HG03103 (cell line): ENCODE results near the gene CEMP1.

Source experiments
- ATAC-seq: cut with Tn5 transposase; IDR thresholded peaks from one replicate; pipeline ENCODE4 v1.9.1; 2021; ENCODE audit warnings: low read depth; ENCODE audit not compliant: unreplicated experiment

Gene CEMP1

DNA sequence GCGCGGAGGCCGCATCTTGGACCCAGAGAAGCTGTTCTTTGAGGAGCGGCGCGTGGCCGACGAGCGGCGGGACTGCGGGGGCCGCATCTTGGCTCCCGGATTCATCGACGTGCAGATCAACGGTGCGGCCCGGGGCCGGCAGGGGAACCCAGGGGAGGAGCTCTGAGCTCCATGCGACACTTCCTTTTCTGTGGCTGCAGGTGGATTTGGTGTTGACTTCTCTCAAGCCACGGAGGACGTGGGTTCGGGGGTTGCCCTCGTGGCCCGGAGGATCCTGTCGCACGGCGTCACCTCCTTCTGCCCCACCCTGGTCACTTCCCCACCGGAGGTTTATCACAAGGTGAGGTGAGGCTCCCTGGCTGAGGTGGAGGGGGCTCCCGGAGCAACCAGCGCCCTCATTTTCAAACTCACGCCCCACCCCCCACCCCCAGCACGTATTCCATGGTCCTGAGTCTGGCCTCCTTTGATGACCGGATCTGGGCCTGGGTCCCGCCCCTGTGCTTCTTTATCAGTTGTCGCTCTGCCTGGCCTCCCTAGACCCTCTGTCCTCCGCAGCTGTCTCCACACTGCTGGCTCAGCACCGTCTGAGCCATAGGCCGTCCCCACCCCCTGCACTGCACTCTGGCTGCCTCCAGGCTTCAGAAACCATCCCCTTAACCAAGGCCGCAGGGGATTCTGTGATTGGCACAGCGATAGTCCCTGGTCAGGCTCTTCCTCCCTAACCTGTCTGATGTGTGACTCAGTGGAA, 10.2 kb downstream of the CEMP1 start:
- ATAC-seq = no peak

DNA sequence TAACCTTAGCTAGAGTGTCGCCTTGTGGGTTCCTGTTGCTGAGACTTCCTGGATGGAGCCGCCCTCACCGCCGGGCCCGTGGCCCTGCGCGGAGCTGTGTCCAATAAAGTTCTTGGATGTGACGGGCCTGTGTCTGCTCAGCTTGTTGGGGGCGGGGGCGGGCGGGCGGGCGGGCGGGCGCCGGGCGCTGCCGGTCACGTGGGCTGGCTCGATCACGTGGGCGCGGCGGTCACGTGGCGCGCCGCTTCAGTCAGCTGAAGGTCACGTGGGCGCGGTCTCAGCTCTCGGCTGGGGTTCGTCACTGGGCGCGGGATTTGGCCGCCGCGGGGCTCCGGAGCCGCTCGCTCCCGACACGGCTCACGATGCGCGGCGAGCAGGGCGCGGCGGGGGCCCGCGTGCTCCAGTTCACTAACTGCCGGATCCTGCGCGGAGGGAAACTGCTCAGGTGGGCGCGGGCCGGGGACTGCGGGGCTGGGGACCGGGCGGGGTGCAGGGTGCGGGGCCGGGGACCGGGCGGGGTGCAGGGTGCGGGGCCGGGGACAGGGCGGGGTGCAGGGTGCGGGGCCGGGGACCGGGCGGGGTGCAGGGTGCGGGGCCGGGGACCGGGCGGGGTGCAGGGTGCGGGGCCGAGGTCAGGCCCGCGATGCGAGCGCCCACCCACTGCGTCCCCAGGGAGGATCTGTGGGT, 11.0 kb downstream of the CEMP1 start, which contains the start of gene AMDHD2:
Gene AMDHD2 (plus strand): TSS at position 275 of the 687 bp plus-strand sequence. CDS start 88 bp downstream, at position 363.
- peak; percentile 43 for ATAC-seq

DNA sequence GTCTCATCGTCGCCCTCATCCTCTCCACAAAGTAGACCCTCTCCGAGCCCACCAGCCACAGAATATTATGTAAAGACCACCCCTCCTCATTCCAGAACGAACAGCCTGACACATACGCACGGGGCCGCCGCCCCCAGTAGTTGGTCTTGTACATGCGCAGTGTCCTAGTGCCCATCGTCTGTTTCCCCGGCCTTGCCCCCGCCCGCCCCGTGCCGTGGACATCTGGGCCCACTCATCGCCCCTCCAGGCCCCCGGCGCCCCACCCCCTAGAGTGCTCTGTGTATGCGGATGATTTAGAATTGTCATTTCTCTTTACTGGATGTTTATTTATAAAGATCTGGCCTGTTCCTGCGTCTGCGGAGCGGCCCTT, 11.5 kb downstream of the CEMP1 start:
- ATAC-seq = no peak

DNA sequence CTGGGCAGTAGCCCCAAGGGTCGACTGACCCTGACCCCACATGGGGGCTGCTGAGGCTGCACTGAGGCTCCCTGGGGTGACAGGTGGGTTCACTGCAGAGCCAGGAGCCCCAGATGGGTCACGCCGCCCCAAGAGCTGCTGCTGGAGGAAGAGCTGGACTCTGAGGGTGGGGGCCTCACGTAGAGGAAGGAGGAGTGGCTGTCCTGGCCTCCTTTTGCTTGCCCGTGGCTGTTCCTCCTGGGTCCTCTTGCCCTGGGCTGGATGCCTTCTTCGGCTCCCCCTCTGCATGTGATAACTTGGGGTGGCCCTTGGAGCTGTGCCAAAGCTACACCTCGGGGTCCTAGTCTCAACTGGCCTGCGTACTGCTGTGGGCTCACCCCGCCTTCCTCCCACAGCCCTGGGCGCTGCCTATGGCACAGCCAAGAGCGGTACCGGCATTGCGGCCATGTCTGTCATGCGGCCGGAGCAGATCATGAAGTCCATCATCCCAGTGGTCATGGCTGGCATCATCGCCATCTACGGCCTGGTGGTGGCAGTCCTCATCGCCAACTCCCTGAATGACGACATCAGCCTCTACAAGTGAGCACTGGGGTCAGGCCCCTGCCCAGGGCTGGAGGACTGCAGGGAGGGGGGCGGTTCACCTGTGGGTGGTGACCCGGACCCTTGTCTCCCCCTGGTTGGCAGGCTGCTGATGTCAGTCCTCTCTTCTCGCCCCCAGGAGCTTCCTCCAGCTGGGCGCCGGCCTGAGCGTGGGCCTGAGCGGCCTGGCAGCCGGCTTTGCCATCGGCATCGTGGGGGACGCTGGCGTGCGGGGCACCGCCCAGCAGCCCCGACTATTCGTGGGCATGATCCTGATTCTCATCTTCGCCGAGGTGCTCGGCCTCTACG, 12.1 kb downstream of the CEMP1 start:
- no peak for ATAC-seq

DNA sequence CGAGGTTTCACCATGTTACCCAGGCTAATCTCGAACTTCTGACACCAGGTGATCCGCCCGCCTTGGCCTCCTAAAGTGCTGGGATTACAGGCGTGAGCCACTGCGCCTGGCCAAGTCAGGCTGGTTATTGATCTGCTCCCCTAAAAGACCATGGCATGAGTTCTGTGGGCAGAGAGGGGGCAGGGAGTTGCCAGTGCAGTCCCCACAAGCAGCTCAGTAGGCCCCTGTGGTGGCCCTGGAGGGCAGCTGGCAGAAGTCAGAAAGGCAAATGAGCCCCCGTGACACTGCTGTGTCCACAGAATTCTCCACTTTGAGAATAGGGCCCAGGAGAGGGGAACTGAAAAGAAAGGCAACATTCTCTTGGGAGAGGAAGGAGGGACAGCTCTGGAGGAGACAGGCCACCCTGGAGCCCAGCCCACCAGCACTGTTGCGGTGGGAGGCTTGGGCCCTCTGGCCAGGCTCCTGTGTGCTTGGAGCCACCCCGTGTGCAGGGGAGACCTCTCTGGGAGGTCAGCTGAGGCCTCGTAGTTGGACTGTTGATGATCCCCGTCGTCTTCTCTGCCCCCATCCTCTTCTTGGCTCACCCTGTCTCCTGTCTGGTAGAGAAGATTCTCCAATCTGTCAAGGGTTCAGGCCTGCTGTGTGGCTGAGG, 13.1 kb downstream of the CEMP1 start:
- ATAC-seq = no peak

DNA sequence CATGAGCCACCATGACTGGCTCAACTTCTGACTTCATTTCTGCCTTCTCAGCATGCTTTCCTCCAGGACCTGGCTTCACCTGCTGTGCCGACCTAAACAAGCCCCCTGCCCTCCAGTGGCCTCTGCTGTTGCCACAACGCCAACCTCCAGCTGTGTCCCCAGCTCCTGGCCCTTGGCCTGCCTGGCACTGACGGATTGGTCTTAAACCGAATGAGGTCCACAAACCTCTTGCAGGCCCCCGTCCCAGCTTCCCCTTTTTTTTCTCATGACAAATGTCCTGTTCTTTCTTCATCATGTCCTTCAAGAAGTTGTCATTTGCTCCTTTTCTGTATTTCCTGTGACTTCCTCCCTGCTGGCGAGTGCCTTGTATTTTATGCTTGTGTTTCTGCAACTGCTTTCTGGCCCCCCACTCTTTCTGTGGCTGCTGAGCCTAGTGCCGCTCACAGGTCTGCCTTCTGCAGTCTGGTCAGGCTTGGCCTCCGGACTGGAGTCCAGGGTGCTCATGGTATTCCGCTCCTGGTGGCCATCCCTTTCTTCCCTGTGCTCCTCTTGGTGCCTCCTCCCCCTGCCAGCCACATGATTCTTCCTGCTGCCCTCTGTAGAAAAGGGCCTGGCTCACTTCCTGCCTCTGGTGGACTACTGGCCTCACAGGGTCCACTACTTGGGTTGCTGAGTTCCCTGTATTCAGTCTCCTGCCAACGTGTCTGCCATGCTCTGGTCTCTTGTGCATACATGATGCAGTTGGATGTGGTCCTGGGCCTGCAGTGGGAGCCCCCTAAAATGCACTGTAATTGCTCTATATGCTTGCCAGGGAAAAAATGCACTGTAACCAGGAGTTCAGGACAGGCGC, 14.6 kb downstream of the CEMP1 start:
- ATAC-seq = no peak

DNA sequence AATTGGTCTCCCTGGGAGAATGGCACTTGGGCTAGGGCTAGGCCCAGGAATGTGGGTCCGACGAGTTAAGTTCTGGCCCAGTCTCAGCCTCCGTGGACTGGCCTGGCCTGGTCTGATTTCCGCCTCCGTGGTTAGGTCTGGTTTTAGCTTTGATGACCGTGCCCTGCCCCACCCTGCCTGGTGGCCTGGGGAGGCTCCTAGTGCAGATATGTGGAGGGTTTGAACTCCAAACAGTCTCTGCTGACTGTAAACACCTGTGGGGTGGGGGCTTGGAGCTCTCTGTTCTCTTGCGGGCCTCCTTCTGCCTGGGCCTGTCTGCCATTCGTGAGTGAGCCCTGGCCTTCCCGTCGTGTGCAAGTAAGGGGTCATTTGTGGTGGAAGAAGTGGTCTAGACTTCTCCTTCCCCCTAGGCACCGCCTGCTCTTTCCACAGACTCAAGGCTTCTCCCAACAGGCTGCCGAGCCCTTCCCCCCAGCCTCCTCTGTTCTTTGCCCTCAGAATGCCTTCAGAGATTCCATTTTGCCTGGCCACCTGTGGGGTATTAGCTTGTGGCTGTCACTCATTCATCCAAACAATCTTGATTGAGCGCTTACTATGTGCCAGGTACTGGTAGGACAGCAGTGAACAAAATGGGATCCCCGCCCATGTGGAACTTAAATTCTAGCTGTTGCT, 15.9 kb downstream of the CEMP1 start:
- no peak for ATAC-seq

DNA sequence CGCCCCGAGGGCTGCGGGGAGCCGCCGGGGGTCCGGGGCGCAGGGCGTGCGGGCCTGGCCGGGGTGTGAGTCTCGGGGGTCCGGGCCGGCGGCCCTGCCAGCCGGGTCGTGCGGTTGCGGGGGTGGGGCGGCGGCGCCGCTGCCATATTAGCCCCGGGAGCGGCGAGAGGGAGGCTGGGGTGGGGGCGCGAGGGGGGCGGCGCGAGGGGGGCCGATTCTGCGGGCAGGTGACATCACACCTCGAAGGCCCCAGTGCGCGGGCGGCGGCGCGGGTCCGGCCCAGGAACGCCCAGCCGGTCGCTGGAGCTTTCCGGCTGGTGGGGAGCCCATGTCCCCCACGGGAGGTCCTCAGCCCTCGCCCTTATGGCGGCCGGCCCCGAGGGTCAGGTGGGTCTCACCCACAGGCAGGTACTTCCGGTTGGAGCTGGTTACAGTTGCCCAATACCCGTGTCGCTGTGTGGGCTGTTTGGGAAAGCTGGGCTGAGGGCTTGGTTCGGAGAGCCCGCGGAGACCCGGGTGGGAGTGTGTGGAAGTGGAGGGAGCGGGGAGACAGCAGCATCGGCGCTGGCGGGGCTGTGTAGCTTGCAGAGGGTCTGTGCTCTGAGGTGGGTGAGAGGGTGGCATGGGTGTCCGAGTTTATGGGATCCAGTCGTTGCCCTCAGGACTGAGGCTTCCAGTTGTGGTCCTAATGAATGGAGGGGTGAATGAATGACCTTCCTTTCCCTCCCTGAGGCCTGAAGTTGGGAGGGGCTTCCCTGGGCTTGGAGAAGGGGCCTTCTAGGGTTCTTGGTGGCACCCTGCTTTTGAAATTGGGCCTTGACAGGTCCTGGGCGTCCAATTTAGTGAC, 16.7 kb downstream of the CEMP1 start:
- ATAC-seq = no peak

DNA sequence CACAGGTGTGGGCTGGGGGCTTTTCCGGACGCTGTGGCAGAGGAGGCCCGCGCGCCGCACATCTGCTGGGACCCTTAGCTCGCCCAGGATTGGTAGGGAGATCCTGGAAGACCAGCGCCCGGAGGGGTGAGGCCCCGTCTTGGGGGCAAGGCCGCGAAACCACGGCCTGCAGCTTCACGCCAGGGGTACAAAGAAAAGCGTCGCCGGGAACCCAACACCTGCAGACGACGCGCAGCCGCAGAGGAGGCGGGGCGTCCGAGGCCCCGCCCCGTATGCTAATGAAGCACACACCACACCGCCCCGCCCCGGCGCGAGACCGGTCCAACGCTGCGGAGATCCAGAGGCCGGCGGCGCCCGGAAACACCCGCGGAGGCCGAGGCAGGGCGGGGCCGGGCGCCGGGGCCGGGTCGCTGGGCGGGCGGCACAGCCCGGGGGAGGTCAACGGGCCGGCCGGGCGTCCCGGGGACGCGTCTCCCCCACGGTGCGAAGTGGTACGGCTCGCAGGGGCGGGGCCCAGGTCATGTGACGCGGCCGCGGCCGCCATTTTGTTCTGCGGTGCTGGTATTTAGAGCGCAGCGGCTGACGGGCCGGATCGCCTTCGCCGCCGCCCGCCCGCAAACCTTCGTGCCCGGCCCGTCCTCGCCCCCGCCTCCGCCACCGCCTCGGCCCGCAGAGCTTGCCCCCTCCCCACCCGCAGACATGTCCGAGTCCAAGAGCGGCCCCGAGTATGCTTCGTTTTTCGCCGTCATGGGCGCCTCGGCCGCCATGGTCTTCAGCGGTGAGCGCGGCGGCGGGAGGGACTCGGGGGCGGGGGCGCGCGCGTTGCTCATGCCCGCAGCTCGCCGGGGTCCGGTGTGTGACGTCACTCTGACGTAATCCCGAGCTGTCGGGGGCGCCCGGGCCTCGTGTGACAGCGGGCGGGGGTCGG, 17.5 kb downstream of the CEMP1 start, which contains the start of gene ATP6V0C:
Gene ATP6V0C (plus strand): TSS at position 548 of the 928 bp plus-strand sequence. CDS start 152 bp downstream, at position 700.
- ATAC-seq = peak; percentile 58

DNA sequence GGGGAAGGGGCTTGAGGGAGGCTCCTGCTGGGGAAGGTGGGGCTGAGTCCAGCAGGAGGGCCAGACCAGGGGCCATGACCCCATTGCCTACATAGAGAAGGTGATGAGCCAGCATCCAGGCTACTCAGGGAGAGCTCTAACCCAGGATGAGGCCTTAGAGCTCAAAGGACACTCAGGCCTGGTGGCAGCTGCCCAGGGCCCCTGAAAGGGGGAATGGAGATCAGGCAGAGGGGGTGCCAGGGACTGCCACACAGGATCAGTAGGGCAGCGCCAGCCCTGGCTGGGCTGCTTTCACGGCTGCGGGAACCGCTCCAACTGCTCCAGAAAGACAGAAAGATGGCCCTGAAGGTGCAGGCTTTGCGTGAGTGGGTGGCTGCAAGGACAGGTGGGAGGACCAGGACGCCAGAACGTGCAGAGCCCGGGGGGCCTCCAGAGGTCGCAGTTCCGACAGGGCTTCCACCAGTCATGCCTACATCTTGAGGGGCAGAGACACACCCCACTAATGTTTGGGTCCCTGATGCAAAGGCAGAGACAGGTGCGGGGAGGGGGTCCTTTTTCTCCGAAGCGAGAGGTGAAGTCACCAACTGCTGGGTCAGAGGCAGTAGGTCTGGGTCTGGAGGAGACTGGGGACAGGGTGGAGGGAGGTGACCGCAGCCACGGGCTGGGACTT, 18.3 kb downstream of the CEMP1 start:
- no peak for ATAC-seq

DNA sequence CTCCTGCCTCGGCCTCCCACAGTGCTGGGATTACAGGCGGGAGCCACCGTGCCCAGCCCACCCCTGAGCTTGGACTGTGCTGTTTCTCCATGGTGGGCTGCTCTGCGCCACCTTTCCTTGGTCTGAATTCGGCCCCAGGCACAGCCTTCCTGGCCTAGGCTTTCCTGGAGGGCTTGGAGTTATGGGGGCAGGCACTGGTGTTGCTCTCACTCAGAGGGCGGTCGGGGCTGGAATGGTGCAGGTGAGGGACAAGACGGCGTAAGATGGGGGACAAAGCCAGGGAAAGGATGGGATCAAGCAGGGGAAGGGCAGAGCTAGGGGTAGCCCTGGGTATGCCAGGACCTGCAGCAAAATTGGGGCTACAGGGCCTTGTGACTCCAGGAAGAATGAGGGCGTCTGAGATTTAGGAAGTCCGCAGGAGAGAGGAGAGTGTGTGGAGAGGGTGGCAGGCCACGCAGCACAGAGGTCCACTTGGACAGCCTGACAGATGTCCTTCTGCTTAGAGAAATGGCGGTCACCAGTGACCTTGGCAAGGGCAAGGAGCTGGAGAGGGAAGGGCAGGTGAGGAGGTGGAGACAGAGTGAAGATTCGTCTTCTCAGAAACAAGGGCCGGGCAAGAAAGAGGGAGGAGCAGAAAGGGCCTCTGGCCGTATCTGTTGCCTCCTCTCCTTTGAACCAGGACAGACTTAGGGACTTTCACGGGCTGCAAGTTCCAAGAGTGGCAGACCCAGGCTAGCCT, 19.0 kb downstream of the CEMP1 start:
- no peak for ATAC-seq

DNA sequence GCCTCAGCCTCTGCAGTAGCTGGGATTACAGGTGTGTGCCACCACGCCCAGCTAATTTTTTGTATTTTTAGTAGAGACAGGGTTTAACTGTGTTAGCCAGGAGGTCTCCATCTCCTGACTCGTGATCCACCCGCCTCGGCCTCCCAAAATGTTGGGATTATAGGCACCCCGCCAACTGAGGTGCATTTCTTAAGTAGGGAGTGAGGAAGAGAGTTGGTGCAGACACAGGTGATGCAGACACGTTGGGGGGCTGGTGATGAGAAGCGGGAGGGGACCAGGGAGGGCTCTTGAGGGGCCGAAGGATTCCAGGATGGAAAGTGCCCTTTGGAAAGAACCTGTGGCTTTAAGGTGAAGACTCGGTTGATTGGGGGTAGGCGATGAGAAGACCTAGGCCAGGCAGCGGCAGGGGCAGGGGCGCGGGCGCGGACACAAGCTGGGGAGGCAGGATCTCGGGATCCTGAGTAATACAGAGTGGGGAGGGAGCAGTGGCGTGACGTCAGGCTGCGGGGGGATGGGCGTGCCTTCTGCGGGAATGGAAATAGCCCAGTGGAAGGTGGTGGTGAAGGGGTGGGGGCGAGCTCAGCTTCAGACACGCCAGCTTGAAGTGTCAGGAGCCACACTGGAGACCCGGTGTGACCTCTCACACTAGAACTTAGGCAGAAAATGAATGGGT, 19.9 kb downstream of the CEMP1 start:
- no peak for ATAC-seq

DNA sequence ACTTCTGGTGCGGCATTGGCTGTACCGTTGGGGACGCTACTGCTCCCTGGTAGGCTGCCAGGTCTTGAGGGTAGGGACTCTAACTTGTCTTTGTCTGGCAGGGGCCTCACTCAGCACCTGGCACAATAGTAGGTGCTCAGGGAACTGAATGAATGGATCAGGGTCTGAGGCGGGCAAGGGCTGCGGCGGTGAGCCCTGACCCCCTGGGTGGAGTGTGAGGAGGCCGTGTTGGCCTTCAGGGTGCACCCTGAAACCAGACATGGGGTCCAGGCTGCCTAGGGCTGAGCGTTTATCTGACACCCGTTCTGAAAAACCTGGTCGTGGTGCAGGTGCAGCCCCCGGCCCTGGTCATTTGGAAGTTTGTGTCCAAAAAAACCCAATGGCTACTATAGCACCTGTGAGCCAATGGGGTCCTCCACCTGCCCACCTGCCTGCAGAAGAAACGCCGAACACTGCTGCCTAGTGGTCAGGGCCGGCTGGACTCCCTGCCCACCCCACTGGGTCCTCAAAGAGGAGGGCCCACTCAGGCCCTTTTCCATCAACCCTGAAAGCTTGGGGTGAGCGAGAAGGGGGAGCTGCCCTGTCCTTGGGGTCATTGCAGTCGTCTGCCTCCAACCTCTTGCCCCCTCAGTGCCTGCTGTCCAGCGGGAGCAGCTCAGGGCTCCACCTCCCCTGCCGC, 22.3 kb downstream of the CEMP1 start:
- ATAC-seq = no peak

DNA sequence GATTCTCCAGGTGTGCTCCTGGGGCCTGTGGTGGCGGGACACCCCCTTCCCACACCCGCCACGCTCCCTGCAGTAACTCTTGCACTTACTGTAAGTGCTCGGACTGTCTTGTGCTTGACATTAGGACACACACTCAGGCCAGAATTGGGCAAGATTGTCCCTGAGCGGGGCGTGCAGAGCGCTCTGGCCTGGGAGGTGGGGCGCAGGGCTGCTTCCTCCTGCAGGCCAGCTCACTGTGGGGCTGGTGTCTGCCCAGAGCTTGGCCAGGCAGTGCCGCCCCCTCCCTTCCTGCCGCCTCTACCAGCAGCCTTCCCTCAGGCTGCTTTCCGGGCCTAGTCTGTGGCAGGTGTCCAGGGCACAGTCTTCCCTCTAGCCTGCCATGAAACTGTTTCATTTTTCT, 23.5 kb downstream of the CEMP1 start:
- ATAC-seq = no peak
